OCI-LY7 (cell line): ENCODE results near the gene ABHD10. TPM values are rescaled to one million over a fixed set of nuclear protein-coding genes. Genes with fewer than 3 reads are reported as not detected.

Source experiments
- BruUV-seq: library from RNA; stranded (reverse); fragments of 400-500 nt; replicated peaks from 2 replicates; lab custom pipeline; 2021; lab: Mats Ljungman, UMichigan
- CTCF ChIA-PET: fragments of 300-600 bp; sonication (Branson Sonifier 250); formaldehyde crosslinking; loops from one replicate; lab custom pipeline; 2022; ENCODE audit warnings: antibody characterized with exemption; ENCODE audit not compliant: unreplicated experiment; lab: Charles Lee
- POLR2A ChIA-PET: fragments of 300-600 bp; sonication (Branson Sonifier 250); formaldehyde crosslinking; loops from one replicate; lab custom pipeline; 2022; ENCODE audit warnings: antibody characterized with exemption; lab: Charles Lee
- DNase-seq: peaks from one replicate; pipeline ENCODE4 v3.0.0-alpha.2; 2015; ENCODE audit warnings: low spot score
- H2AFZ ChIP-seq: fragments of 200-600 bp; sonication (generic), shearing (Covaris generic); 2 replicates; pipeline ENCODE4 v1.6.1; 2014; ENCODE audit warnings: mild to moderate bottlenecking, antibody characterized with exemption, low read length, moderate library complexity
- H3K27ac ChIP-seq: fragments of 200-600 bp; sonication (generic); 2 replicates; pipeline ENCODE4 v1.5.1; 2014; ENCODE audit warnings: mixed run types, low read depth, mild to moderate bottlenecking, moderate library complexity, low read length, inconsistent platforms; ENCODE audit not compliant: poor library complexity, severe bottlenecking
- H3K36me3 ChIP-seq: fragments of 200-600 bp; sonication (generic); 2 replicates; pipeline ENCODE4 v1.6.1; 2014; ENCODE audit warnings: mild to moderate bottlenecking, antibody characterized with exemption, low read length, moderate library complexity, mixed read lengths; ENCODE audit not compliant: insufficient read depth
- H3K4me1 ChIP-seq: fragments of 200-600 bp; sonication (generic); 2 replicates; pipeline ENCODE4 v1.5.1; 2014; ENCODE audit warnings: mild to moderate bottlenecking, low read length; ENCODE audit not compliant: insufficient read depth, poor library complexity, severe bottlenecking
- H3K4me2 ChIP-seq: fragments of 200-600 bp; sonication (generic); 2 replicates; pipeline ENCODE4 v1.6.1; 2014; ENCODE audit warnings: mild to moderate bottlenecking, low read length
- H3K4me3 ChIP-seq: fragments of 200-600 bp; sonication (generic); 2 replicates; pipeline ENCODE4 v1.5.1; 2014; ENCODE audit warnings: mild to moderate bottlenecking, low read depth, low read length; ENCODE audit not compliant: poor library complexity, severe bottlenecking
- H3K79me2 ChIP-seq: fragments of 200-600 bp; sonication (generic); 2 replicates; pipeline ENCODE4 v1.6.1; 2016; ENCODE audit warnings: low read depth, mild to moderate bottlenecking, low read length, moderate library complexity, mixed read lengths; ENCODE audit not compliant: insufficient read depth
- H3K9me2 ChIP-seq: fragments of 200-600 bp; sonication (generic); 2 replicates; pipeline ENCODE4 v1.6.1; 2016; ENCODE audit warnings: mild to moderate bottlenecking, low read length, mixed read lengths; ENCODE audit not compliant: insufficient read depth
- H3K9me3 ChIP-seq: fragments of 200-600 bp; sonication (generic); 2 replicates; pipeline ENCODE4 v1.6.1; 2014; ENCODE audit warnings: mild to moderate bottlenecking, mixed run types, low read length, mixed read lengths
- H4K20me1 ChIP-seq: fragments of 200-600 bp; sonication (generic); 2 replicates; pipeline ENCODE4 v1.6.1; 2014; ENCODE audit warnings: mild to moderate bottlenecking, antibody characterized with exemption, low read length, moderate library complexity, mixed read lengths; ENCODE audit not compliant: insufficient read depth
- EZH2phosphoT487 ChIP-seq: fragments of 200-600 bp; sonication (generic); IDR thresholded peaks from 2 replicates; pipeline ENCODE4 v1.6.1; 2018; ENCODE audit warnings: low read depth, borderline replicate concordance, mild to moderate bottlenecking, mixed run types, antibody characterized with exemption, low read length, moderate library complexity, mixed read lengths
- intact Hi-C: fragments of 100-400 bp; cut with micrococcal nuclease; formaldehyde crosslinking; loops from one replicate; pipeline ENCODE4 v1.10.0; 2022; ENCODE audit not compliant: unreplicated experiment
- total RNA-seq, 2 experiments: library from RNA; depleted of rRNA in 1 of 2; stranded (reverse); fragments of >200 nt in 1 of 2; shearing (Covaris generic) in 1 of 2; gene quantifications; 2 replicates each; pipeline ENCODE4 v1.2.3, GENCODE V29; 2014 to 2022
- TF ChIP-seq, protein P1 (sequence below): fragments of 200-600 bp; sonication (generic); conservative IDR thresholded peaks from 2 replicates; pipeline ENCODE4 v1.5.1; 2014; ENCODE audit warnings: mild to moderate bottlenecking, antibody characterized with exemption, low read length, moderate library complexity, mixed read lengths

ABHD10 gene
- total RNA-seq, 2 experiments from 2014 or later: 40.8 to 46.5 TPM

DNA sequence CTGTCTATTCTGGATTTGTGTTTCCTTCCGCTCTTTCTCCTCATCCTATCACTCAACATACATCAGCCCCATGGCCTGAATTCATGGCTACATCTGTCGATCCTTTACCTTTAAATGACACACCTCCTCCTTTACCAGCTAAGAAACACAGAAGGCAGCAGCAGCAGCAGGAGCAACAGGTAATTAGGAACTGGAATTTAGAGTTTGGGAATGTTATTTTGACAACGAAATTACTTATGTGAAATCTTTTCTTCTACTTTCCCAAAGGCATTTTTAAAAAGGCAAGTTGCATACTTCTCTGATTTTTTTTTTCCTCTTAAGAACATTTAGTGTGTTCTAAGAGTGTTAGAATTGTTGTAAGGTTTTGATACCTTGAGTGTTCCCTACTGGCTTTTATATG lies 29.1 kb upstream of the ABHD10 start:
- Histone ChIP-seq H3K4me2 (no peak overlapping the region), H3K27ac (no peak overlapping the region), H3K4me1 (no peaks in the 10 kb centered on the region), H3K9me3 (no peaks in the 10 kb centered on the region), H2AFZ (no peak overlapping the region), H3K4me3 (no peak overlapping the region), H4K20me1 (no peaks in the 10 kb centered on the region), H3K36me3 (no peaks in the 10 kb centered on the region), H3K79me2 (no peaks in the 10 kb centered on the region), H3K9me2 (no peaks in the 10 kb centered on the region)
- CTCF ChIA-PET: no interaction called here
- BruUV-seq: no TSS peak
- DNase-seq: no peak
- POLR2A ChIA-PET: no interaction called here
- TF ChIP-seq, protein P1, sequence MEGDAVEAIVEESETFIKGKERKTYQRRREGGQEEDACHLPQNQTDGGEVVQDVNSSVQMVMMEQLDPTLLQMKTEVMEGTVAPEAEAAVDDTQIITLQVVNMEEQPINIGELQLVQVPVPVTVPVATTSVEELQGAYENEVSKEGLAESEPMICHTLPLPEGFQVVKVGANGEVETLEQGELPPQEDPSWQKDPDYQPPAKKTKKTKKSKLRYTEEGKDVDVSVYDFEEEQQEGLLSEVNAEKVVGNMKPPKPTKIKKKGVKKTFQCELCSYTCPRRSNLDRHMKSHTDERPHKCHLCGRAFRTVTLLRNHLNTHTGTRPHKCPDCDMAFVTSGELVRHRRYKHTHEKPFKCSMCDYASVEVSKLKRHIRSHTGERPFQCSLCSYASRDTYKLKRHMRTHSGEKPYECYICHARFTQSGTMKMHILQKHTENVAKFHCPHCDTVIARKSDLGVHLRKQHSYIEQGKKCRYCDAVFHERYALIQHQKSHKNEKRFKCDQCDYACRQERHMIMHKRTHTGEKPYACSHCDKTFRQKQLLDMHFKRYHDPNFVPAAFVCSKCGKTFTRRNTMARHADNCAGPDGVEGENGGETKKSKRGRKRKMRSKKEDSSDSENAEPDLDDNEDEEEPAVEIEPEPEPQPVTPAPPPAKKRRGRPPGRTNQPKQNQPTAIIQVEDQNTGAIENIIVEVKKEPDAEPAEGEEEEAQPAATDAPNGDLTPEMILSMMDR: no peak
- TF ChIP-seq EZH2phosphoT487: no peak
- intact Hi-C loops: no loop called here

DNA sequence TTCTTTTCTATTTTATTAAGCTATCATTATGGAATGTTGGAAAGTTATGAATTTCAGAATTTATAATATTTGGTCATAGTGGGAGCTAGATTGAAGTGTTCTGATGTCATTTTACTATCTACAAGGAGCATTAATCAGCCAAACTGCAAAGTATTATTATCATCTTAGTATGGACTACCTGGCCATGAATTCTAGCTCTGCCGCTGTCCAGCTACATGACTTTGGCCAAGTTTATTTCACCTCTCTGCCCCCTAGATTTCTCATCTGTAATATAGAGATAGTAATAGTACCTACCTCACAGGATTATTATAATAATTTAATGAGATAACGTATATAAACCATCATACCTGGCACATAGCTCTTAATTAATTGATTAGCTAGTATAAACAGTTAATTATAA lies 27.8 kb upstream of the ABHD10 start:
- H3K79me2 ChIP-seq: no peaks in the 10 kb centered on the region
- H3K36me3 ChIP-seq: no peaks in the 10 kb centered on the region
- POLR2A ChIA-PET: interaction anchor here (0.6 to 1.5 kb wide), 3 partner anchors 10 to 1178 kb away, joined by 3 to 8 read pairs (median 3); no protein-coding TSS in a partner anchor
- H4K20me1 ChIP-seq: no peaks in the 10 kb centered on the region
- BruUV-seq: no TSS peak
- H3K4me2 ChIP-seq: no peak overlapping the region
- no peak overlapping the region for H3K27ac ChIP-seq
- no peaks in the 10 kb centered on the region for H3K9me2 ChIP-seq
- H3K9me3 ChIP-seq: no peaks in the 10 kb centered on the region
- TF ChIP-seq, protein P1: no peak
- TF ChIP-seq EZH2phosphoT487: no peak
- no peaks in the 10 kb centered on the region for H3K4me1 ChIP-seq
- CTCF ChIA-PET: no interaction called here
- H2AFZ ChIP-seq: no peak overlapping the region
- DNase-seq: no peak
- intact Hi-C loops: no loop called here
- H3K4me3 ChIP-seq: no peak overlapping the region

DNA sequence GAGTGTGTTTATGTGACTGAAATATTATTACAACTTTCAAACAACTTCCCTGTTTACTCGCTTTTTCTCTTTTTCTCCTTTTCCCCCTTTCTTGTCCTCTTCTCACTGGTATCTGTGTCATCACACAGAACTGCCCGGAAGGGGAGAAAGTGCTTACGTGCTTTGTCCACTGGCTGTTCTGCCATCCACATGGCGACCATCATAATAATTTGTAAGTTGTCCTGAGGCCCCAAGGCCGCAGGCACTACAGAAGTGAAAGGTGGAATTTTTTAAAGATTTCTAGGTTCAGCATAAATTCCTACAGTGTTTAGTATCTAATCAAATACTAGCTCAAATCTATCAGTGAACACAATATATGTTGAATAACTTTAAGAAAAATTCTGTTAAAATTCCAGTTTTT lies 26.7 kb upstream of the ABHD10 start:
- no TSS peak for BruUV-seq
- CTCF ChIA-PET: no interaction called here

More for the DNA sequence above, 26.7 kb upstream of the ABHD10 start:
- intact Hi-C loops: no loop called here
- DNase-seq: no peak
- no peaks in the 10 kb centered on the region for H3K4me1 ChIP-seq
- H3K4me2 ChIP-seq: no peak overlapping the region
- no peak overlapping the region for H3K4me3 ChIP-seq
- no peaks in the 10 kb centered on the region for H3K9me3 ChIP-seq
- no peaks in the 10 kb centered on the region for H3K79me2 ChIP-seq
- no peaks in the 10 kb centered on the region for H4K20me1 ChIP-seq
- H2AFZ ChIP-seq: no peak overlapping the region
- TF ChIP-seq, protein P1: no peak
- no peak for TF ChIP-seq EZH2phosphoT487
- H3K9me2 ChIP-seq: no peaks in the 10 kb centered on the region
- POLR2A ChIA-PET: interaction anchor here (1.5 kb wide), 1 partner anchor 9 kb away, joined by 8 read pairs; no protein-coding TSS in a partner anchor
- H3K36me3 ChIP-seq: no peaks in the 10 kb centered on the region
- no peak overlapping the region for H3K27ac ChIP-seq
